K562 (cell line): ENCODE data around the gene NDUFB7. TPM values are rescaled to one million over a fixed set of nuclear protein-coding genes. Genes with fewer than 3 reads are reported as not detected.

ENCODE experiments used
- ATAC-seq: fragments of 200-7000 bp; cut with Tn5 transposase; 3 replicates; pipeline ENCODE4 v1.9.1; 2020; ENCODE audit warnings: moderate library complexity
- BruUV-seq: library from RNA; stranded (reverse); fragments of 400-500 nt; replicated peaks from 2 replicates; lab custom pipeline; 2021; lab: Mats Ljungman, UMichigan
- CTCF ChIA-PET: fragments of 300-600 bp; formaldehyde crosslinking; extraction: SDS; loops from one replicate; lab custom pipeline; 2021; ENCODE audit warnings: low intra/inter-chr PET ratio; lab: Yijun Ruan, JAX
- POLR2A ChIA-PET: fragments of 300-600, 350-650 bp; sonication (Branson Sonifier 250); formaldehyde crosslinking; extraction: SDS; loops from one replicate; lab custom pipeline; 2021; ENCODE audit warnings: antibody characterized with exemption, inconsistent platforms; lab: Yijun Ruan, JAX
- DNase-seq, 4 experiments: peaks; one replicate each; pipeline versions ENCODE4 v3.0.0 to v3.0.0-alpha.2; 2011 to 2018; ENCODE audit warnings: low spot score in 3 of 4, mixed read lengths in 3 of 4; ENCODE audit errors: extremely low read depth in 1 of 4
- FAIRE-seq: peaks from 2 replicates; lab custom pipeline; 2011; peaks lifted over from hg19 to GRCh38; lab: Jason Lieb, UNC
- H2AFZ ChIP-seq: 2 replicates; pipeline ENCODE4 v1.6.0; 2011; ENCODE audit warnings: low read depth, low read length, control low read depth, inconsistent platforms
- H3K27ac ChIP-seq: fragments of 200-600 bp; 3 replicates; pipeline ENCODE4 v1.8.0; 2011; ENCODE audit warnings: low read depth, mild to moderate bottlenecking, control low read depth, inconsistent platforms, low read length, moderate library complexity, mixed read lengths; ENCODE audit errors: extremely low read depth
- H3K27me3 ChIP-seq, 2 experiments: fragments of 300-600 bp in 1 of 2; 2 replicates in 1 of 2; 3 replicates in 1 of 2; pipeline versions ENCODE4 v1.6.0 to v1.8.0; 2011; ENCODE audit warnings: inconsistent platforms in 2 of 2, low read length in 2 of 2, mild to moderate bottlenecking in 1 of 2, mixed read lengths in 1 of 2, moderate library complexity in 1 of 2; ENCODE audit not compliant: control insufficient read depth in 2 of 2, insufficient read depth in 2 of 2
- H3K36me3 ChIP-seq: fragments of 300-600 bp; 3 replicates; pipeline ENCODE4 v1.8.0; 2011; ENCODE audit warnings: mild to moderate bottlenecking, low read length, inconsistent platforms; ENCODE audit not compliant: control insufficient read depth, insufficient read depth
- H3K4me1 ChIP-seq, 2 experiments: fragments of 200-600 bp in 1 of 2; replicated peaks in 1 of 2; 2 replicates in 1 of 2; 3 replicates in 1 of 2; pipeline versions ENCODE4 v1.5.1 to v1.8.0; 2011; ENCODE audit warnings: inconsistent platforms in 2 of 2, low read length in 2 of 2, mild to moderate bottlenecking in 1 of 2, mixed read lengths in 1 of 2, moderate library complexity in 1 of 2; ENCODE audit not compliant: control insufficient read depth in 2 of 2, insufficient read depth in 2 of 2
- H3K4me2 ChIP-seq: 2 replicates; pipeline ENCODE4 v1.6.1; 2011; ENCODE audit warnings: low read length, control low read depth, inconsistent platforms, mixed read lengths; ENCODE audit not compliant: insufficient read depth
- H3K4me3 ChIP-seq: fragments of 200-600 bp; sonication (generic), shearing (Covaris generic); 2 replicates; pipeline ENCODE4 v1.5.1; 2016; ENCODE audit warnings: control low read depth, inconsistent platforms
- H3K79me2 ChIP-seq: fragments of 200-600 bp; 3 replicates; pipeline ENCODE4 v1.8.0; 2011; ENCODE audit warnings: low read length, inconsistent platforms; ENCODE audit not compliant: control insufficient read depth, insufficient read depth
- H3K9ac ChIP-seq, 2 experiments: 2 replicates each; pipeline versions ENCODE4 v1.6.0 to v1.6.1; 2011; ENCODE audit warnings: low read depth in 2 of 2, low read length in 2 of 2, control low read depth in 1 of 2, inconsistent platforms in 1 of 2, mild to moderate bottlenecking in 1 of 2, mixed read lengths in 1 of 2; ENCODE audit not compliant: insufficient read depth in 1 of 2
- H3K9me1 ChIP-seq: one replicate; pipeline ENCODE4 v1.6.0; 2011; ENCODE audit warnings: inconsistent platforms, mild to moderate bottlenecking, low read length, moderate library complexity; ENCODE audit not compliant: control insufficient read depth, insufficient read depth
- H3K9me3 ChIP-seq: replicated peaks from 2 replicates; pipeline ENCODE4 v1.5.1; 2011; ENCODE audit warnings: low read depth, low read length, inconsistent platforms; ENCODE audit not compliant: control insufficient read depth, insufficient read depth
- H4K20me1 ChIP-seq: replicated peaks from 2 replicates; pipeline ENCODE4 v1.6.1; 2011; ENCODE audit warnings: low read length, inconsistent platforms, mixed read lengths; ENCODE audit not compliant: control insufficient read depth, insufficient read depth
- ETV1 ChIP-seq: fragments of 450-650 bp; conservative IDR thresholded peaks from 2 replicates; pipeline ENCODE4 v1.6.1; 2016; ENCODE audit warnings: missing genetic modification characterization, control low read depth, low read depth, missing compliant biosample characterization
- ILF3 ChIP-seq: fragments of 450-650 bp; IDR thresholded peaks from 2 replicates; pipeline ENCODE4 v1.6.1; 2018; ENCODE audit warnings: antibody characterized with exemption, mild to moderate bottlenecking, moderate library complexity, borderline replicate concordance
- ZFP36 ChIP-seq: fragments of 150-350 bp; IDR thresholded peaks from 2 replicates; pipeline ENCODE4 v1.6.1; 2018; ENCODE audit warnings: low read length, low read depth; ENCODE audit not compliant: partially characterized antibody
- ZKSCAN8 ChIP-seq: fragments of 200-800 bp; sonication (Bioruptor generic); IDR thresholded peaks from 2 replicates; pipeline ENCODE4 v1.6.1; 2016; ENCODE audit warnings: missing genetic modification characterization, missing compliant biosample characterization
- ZNF165 ChIP-seq: fragments of 250-450 bp; sonication (Bioruptor Pico); IDR thresholded peaks from 2 replicates; pipeline ENCODE4 v1.4.0; 2020; ENCODE audit warnings: borderline replicate concordance
- WGBS: fragments of 100-300 bp; shearing (Covaris generic); methylation state at CpG from one replicate; pipeline ENCODE4 v1.1.6; 2016; ENCODE audit warnings: low coverage, mixed read lengths; ENCODE audit not compliant: insufficient coverage; ENCODE audit errors: missing lambda C conversion rate; 5-methylcytosine and 5-hydroxymethylcytosine counted together
- in situ Hi-C: fragments of 300-500 bp; cut with MboI; formaldehyde crosslinking; loops from 4 replicates; pipeline ENCODE4 v1.15.0; 2018; ENCODE audit warnings: inconsistent platforms, mixed read lengths
- intact Hi-C: fragments of 100-400 bp; cut with micrococcal nuclease; formaldehyde crosslinking; loops from 2 replicates; pipeline ENCODE4 v1.14.2; 2022
- polyA plus RNA-seq, 8 experiments: library from polyadenylated mRNA; depleted of rRNA in 4 of 8; stranded (reverse) in 5 of 8; unstranded in 3 of 8; fragments of >200 nt; fragmentation: Nextera tagmentation in 2 of 8; fragmentation: Illumina TruSeq in 1 of 8; extraction: Ambion mirVana in 2 of 8; extraction: Trizol in 1 of 8; gene quantifications; 2 replicates each; pipeline versions ENCODE4 v1.2.1 to v1.2.3, GENCODE V29; 2011 to 2014; ENCODE audit warnings: inconsistent platforms in 1 of 8, missing spikeins in 1 of 8
- total RNA-seq, 7 experiments: library from RNA; depleted of rRNA in 6 of 7; stranded (reverse); fragments of >200 nt in 6 of 7; fragmentation: Illumina TruSeq in 2 of 7; extraction: Trizol in 2 of 7; gene quantifications; 2 replicates each; pipeline versions ENCODE4 v1.2.1 to v1.2.3, GENCODE V29; 2011 to 2021; ENCODE audit warnings: low replicate concordance in 1 of 7
- TF ChIP-seq, protein P1 (sequence below): fragments of 450-650 bp; IDR thresholded peaks from 2 replicates; pipeline ENCODE4 v1.6.1; 2018; ENCODE audit not compliant: partially characterized antibody

Gene NDUFB7
- total and polyA plus RNA-seq, 9 of the 15 experiments (the other 6 are each of a cell fraction or from before 2014, with no cell fraction given), result 14.9 to 842 (median 137) TPM

DNA sequence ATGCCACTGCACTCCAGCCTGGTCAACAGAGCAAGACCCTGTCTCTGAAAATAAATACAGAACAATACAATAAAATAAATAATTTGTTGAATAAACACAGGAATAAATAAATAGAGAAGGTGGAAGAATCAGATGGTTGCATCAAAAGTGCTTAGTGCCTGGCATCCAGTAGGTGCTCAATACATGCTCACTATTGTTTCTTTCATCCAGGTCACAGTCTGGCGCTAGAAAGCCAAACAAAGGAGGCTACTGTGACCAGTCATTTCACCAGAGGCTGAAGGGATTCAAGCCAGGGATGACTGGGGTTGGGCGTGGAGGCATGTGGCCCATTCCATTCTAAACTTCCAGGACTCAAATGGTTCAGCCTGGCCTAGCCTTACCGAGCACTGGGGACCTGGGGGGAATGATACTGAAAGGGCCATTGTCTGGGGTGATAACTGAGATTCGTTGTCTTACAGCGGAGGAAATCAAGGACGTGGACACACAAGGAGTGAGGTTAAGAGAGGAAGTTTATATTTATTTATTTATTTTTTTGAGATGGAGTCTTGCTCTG, 3.6 kb upstream of the NDUFB7 start:
- H3K4me3 ChIP-seq, result no peak overlapping the region
- H3K4me1 ChIP-seq, result peaks cover 10 to 27% of the 10 kb centered on the region in 2 experiments; a peak in 4 of 5 replicates
- no TSS peak for BruUV-seq
- no peaks in the 10 kb centered on the region for H3K9me1 ChIP-seq
- POLR2A ChIA-PET, result interaction anchor here (1.5 kb wide), 1 partner anchor 27 kb away, joined by 3 read pairs; no protein-coding TSS in a partner anchor
- intact Hi-C loops (loop anchor here (2.0 kb wide), 1 partner anchor 209 kb away; no protein-coding TSS in a partner anchor), in situ Hi-C loops (loop anchor here (10.0 kb wide), 2 partner anchors 209 to 319 kb away; no protein-coding TSS in a partner anchor)
- H3K27ac ChIP-seq, result no peak overlapping the region
- peaks cover 7% of the 10 kb centered on the region; the same call in 1 of the 3 replicates for H3K36me3 ChIP-seq
- DNase-seq (no peak), ATAC-seq (no peak)
- 74% methylated on average over 6 of the region's 6 CpGs for whole genome bisulfite sequencing
- H3K79me2 ChIP-seq, result peaks cover 16% of the 10 kb centered on the region
- H3K4me2 ChIP-seq, result no peak overlapping the region
- no peak overlapping the region for H2AFZ ChIP-seq
- no peak overlapping the region for H3K9ac ChIP-seq
- CTCF ChIA-PET, result interaction anchor here (1.3 kb wide), 1 partner anchor 111 kb away, joined by 4 read pairs; no protein-coding TSS in a partner anchor
- TF ChIP-seq ZNF165 (CRISPR knock-in tag) (no peak), ILF3 (no peak), ZFP36 (peak; percentile 50), ZKSCAN8 (peak; percentile 75; the same call in 1 of the 2 replicates), ETV1 (no peak)
- TF ChIP-seq, protein P1, sequence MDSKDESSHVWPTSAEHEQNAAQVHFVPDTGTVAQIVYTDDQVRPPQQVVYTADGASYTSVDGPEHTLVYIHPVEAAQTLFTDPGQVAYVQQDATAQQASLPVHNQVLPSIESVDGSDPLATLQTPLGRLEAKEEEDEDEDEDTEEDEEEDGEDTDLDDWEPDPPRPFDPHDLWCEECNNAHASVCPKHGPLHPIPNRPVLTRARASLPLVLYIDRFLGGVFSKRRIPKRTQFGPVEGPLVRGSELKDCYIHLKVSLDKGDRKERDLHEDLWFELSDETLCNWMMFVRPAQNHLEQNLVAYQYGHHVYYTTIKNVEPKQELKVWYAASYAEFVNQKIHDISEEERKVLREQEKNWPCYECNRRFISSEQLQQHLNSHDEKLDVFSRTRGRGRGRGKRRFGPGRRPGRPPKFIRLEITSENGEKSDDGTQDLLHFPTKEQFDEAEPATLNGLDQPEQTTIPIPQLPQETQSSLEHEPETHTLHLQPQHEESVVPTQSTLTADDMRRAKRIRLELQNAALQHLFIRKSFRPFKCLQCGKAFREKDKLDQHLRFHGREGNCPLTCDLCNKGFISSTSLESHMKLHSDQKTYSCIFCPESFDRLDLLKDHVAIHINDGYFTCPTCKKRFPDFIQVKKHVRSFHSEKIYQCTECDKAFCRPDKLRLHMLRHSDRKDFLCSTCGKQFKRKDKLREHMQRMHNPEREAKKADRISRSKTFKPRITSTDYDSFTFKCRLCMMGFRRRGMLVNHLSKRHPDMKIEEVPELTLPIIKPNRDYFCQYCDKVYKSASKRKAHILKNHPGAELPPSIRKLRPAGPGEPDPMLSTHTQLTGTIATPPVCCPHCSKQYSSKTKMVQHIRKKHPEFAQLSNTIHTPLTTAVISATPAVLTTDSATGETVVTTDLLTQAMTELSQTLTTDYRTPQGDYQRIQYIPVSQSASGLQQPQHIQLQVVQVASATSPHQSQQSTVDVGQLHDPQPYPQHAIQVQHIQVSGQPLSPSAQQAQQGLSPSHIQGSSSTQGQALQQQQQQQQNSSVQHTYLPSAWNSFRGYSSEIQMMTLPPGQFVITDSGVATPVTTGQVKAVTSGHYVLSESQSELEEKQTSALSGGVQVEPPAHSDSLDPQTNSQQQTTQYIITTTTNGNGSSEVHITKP, result peak; percentile 36
- TF ChIP-seq, all 486 proteins: peak for 3
- Histone ChIP-seq H4K20me1 (no peaks in the 10 kb centered on the region; the same call in 1 of the 2 replicates), H3K27me3 (no peaks in the 10 kb centered on the region; a peak in 1 of 5 replicates), H3K9me3 (no peaks in the 10 kb centered on the region)
- FAIRE-seq, result no peak
